Peyer's patch (tissue), 4 donors: ENCODE measurements around the gene RAB40A.

Experiments used
- POLR2A ChIP-seq, 2 donors: fragments of 450-650 bp; IDR thresholded peaks; one replicate each; pipeline ENCODE4 v1.5.1; 2017; ENCODE audit warnings: antibody characterized with exemption in 2 of 2, mild to moderate bottlenecking in 2 of 2, moderate library complexity in 2 of 2
- TF ChIP-seq, protein P1 (sequence below), 6 experiments: fragments of 450-650 bp in 4 of 6; fragments of 200-600 bp in 2 of 6; sonication (generic) in 1 of 6; IDR thresholded peaks; one replicate each; pipeline ENCODE4 v1.5.1; 2017 to 2019; ENCODE audit warnings: antibody characterized with exemption in 6 of 6, mild to moderate bottlenecking in 3 of 6, moderate library complexity in 1 of 6

- TF ChIP-seq, protein P1, sequence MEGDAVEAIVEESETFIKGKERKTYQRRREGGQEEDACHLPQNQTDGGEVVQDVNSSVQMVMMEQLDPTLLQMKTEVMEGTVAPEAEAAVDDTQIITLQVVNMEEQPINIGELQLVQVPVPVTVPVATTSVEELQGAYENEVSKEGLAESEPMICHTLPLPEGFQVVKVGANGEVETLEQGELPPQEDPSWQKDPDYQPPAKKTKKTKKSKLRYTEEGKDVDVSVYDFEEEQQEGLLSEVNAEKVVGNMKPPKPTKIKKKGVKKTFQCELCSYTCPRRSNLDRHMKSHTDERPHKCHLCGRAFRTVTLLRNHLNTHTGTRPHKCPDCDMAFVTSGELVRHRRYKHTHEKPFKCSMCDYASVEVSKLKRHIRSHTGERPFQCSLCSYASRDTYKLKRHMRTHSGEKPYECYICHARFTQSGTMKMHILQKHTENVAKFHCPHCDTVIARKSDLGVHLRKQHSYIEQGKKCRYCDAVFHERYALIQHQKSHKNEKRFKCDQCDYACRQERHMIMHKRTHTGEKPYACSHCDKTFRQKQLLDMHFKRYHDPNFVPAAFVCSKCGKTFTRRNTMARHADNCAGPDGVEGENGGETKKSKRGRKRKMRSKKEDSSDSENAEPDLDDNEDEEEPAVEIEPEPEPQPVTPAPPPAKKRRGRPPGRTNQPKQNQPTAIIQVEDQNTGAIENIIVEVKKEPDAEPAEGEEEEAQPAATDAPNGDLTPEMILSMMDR (IDR thresholded peaks at IDR 0.05) = no peak
- TF ChIP-seq POLR2A (IDR thresholded peaks at IDR 0.05) = no peak
These were observed at the start of gene RAB40A for GRCh38 chrX:103519389-103519788.
